SK-N-SH treated with all-trans-retinoic acid at 6 μM for 48 hours (cell line): ENCODE measurements around the gene SYNJ1.
"Not testable (repeated sequence)": the region's sequence is repeated elsewhere in the genome, so short reads cannot be mapped to it uniquely, and the experiment has no call there.

Source experiments
- ARNTL ChIP-seq: fragments of 450-650 bp; formaldehyde crosslinking; IDR thresholded peaks from 2 replicates; pipeline ENCODE4 v1.5.0; 2020; ENCODE audit warnings: low read depth, mild to moderate bottlenecking, moderate library complexity, borderline replicate concordance
- ZNF8 ChIP-seq: fragments of 450-650 bp; formaldehyde crosslinking; IDR thresholded peaks from 2 replicates; pipeline ENCODE4 v1.5.0; 2020; ENCODE audit warnings: mild to moderate bottlenecking, moderate library complexity

GRCh38 chr21:32746711-32747110, 18.9 kb upstream of the SYNJ1 start:
- TF ChIP-seq ZNF8; ARNTL (CRISPR knock-in tag): not testable (repeated sequence)
